ENCODE data around the gene BCL7C. TPM values are rescaled to one million over a fixed set of nuclear protein-coding genes. Genes with fewer than 3 reads are reported as not detected.

The BCL7C gene
- total and polyA plus RNA-seq, 3 experiments from 2014 or later, result 31.7 to 52.3 (median 35.0) TPM

DNA sequence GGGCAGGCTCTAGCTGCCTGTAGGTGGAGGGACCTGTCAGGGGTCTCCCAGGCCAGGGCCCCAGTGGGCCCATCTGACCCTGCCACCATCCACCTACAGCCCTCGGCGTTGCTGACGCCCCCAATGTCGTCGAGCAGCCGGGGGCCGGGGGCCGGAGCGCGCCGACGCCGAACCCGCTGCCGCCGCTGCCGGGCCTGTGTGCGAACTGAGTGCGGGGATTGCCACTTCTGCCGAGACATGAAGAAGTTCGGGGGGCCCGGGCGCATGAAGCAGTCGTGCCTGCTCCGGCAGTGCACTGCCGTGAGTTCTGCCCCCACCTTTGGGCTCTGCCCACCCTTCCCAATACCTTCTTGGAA is 31.7 kb upstream of the BCL7C start:
- H3K36me3 ChIP-seq (ENCODE audit: insufficient read depth, low read length), result no peaks in the 10 kb centered on the region
- H3K27me3 ChIP-seq (ENCODE audit: insufficient read depth, low read length, poor library complexity, severe bottlenecking), result no peaks in the 10 kb centered on the region
- Mint-ChIP-seq H3K4me3 (peak overlapping the region in 4 of 7 donors; percentile 29 to 87 (median 70)), H3K36me3 (peaks cover 0 to 23% (median 0%) of the 10 kb centered on the region in 3 donors), H3K27ac (peak overlapping the region in 2 of 8 donors; percentile 41 to 46), H3K4me1 (peaks cover 15 to 33% (median 16%) of the 10 kb centered on the region in 3 donors), H3K9me3 (no peaks in the 10 kb centered on the region), H3K27me3 (no peaks in the 10 kb centered on the region)
- no peak overlapping the region for H3K4me3 ChIP-seq (ENCODE audit: low read length)
- no peaks in the 10 kb centered on the region for H3K9me3 ChIP-seq (ENCODE audit: low read length)
- no peak for DNase-seq
- POLR2A ChIA-PET, result no interaction called here
- H3K27ac ChIP-seq (ENCODE audit: low read depth, low read length), result no peak overlapping the region
- CTCF ChIA-PET, result interaction anchor here (1.4 to 2.1 kb wide), 2 partner anchors 9 to 17 kb away, joined by 4 to 5 read pairs; no protein-coding TSS in a partner anchor
- no peaks in the 10 kb centered on the region for H3K4me1 ChIP-seq (ENCODE audit: insufficient read depth, low read length)

DNA sequence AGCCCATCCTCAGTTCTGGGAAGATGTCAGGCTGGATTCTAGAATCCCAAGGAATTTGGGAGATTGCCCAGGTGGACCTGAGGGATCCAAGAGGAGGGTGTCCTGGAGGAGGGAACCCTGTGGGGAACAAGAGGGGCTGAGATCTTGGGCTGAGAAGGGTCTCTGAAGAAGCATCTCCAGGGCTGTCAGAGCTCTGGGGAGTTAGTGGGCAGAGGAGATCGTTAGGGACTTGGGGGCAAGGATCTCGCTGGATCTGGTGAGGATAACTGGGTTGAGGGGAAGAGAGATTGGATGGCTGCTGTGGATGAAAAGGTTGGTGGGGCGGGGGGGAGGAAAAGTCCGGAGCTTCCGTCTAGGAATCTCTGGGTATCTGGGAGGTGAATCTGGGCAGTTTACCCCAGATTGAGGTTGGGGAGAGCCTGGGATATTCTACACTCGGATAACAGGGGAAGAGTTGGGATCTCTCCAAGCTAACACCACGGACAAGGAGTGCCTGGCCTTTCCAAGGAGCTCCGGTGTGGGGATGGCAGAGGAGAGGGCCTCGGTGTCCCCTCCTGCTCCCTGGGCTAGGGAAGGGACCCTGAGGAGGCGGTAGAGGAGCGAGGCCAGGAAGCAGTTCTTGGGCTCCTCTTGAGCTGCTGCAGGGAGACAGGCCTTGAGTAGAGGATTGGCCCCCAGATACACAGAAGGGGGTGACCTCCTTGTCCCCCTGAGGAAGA is 31.2 kb upstream of the BCL7C start:
- Histone ChIP-seq H3K27ac (ENCODE audit: low read depth, low read length) (no peak overlapping the region), H3K4me1 (ENCODE audit: insufficient read depth, low read length) (no peaks in the 10 kb centered on the region), H3K9me3 (ENCODE audit: low read length) (no peaks in the 10 kb centered on the region), H3K4me3 (ENCODE audit: low read length) (no peak overlapping the region), H3K27me3 (ENCODE audit: insufficient read depth, low read length, poor library complexity, severe bottlenecking) (no peaks in the 10 kb centered on the region), H3K36me3 (ENCODE audit: insufficient read depth, low read length) (no peaks in the 10 kb centered on the region)
- no peaks in the 10 kb centered on the region for H3K27me3 Mint-ChIP-seq
- peak overlapping the region; percentile 64 to 84 (median 71) for H3K4me3 Mint-ChIP-seq
- POLR2A ChIA-PET, result no interaction called here
- H3K27ac Mint-ChIP-seq, result peak overlapping the region in 7 of 8 donors; percentile 9 to 88 (median 46)
- DNase-seq, result no peak
- peaks cover 15 to 33% (median 16%) of the 10 kb centered on the region in 3 donors for H3K4me1 Mint-ChIP-seq
- no peaks in the 10 kb centered on the region for H3K9me3 Mint-ChIP-seq
- CTCF ChIA-PET, result interaction anchor here (1.0 to 2.1 kb wide), 3 partner anchors 10 to 18 kb away, joined by 4 to 5 read pairs (median 4); no protein-coding TSS in a partner anchor
- H3K36me3 Mint-ChIP-seq, result peaks cover 0 to 20% (median 0%) of the 10 kb centered on the region in 3 donors

DNA sequence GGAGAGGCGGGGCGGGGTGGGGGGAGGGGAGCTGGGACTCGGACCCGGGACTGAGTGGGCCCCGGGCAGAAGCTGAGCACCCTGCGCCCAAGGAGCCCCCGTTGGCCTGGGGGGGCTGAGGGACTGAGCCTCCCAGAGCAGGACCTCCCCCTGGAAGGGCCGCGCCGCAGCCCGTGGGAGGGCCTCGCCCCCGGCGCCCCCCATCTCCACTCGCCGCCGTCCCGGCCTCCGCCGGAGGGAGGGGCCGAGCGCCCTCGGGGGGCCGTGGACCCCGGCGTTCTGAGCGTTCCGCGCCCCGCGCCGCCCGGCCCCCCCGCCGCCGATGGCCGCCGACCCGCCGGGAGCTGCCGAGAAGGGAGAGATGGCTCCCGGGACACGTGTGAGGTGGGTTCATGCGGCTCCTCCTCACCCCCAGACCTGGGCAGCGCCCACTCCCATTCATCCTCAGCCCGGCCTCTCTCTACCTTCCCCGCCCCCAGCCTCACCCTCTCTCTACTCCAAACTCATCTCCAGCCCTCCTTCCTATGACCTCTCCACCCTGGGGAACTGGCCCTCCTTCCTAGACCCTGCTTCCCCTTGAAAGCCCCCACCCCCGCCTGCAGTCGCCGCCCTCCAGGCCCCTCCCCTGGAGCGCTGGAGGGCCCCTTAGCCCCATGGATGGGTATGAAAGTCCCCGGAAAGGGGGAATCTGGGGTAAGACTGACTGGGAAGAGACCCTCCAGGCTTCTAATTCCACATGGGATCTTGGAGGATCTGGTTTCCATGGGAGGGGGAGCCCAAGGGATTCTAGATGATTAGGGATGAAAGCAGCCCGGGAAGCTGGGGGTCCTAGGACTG is 30.4 kb upstream of the BCL7C start:
- H3K36me3 Mint-ChIP-seq, result peaks cover 0 to 20% (median 0%) of the 10 kb centered on the region in 3 donors
- ChIA-PET POLR2A (no interaction called here), CTCF (interaction anchor here (1.0 to 2.1 kb wide), 2 partner anchors 10 to 17 kb away, joined by 4 read pairs; no protein-coding TSS in a partner anchor)
- Histone ChIP-seq H3K27ac (ENCODE audit: low read depth, low read length) (no peak overlapping the region), H3K9me3 (ENCODE audit: low read length) (no peaks in the 10 kb centered on the region), H3K36me3 (ENCODE audit: insufficient read depth, low read length) (no peaks in the 10 kb centered on the region), H3K27me3 (ENCODE audit: insufficient read depth, low read length, poor library complexity, severe bottlenecking) (no peaks in the 10 kb centered on the region), H3K4me3 (ENCODE audit: low read length) (no peak overlapping the region), H3K4me1 (ENCODE audit: insufficient read depth, low read length) (no peaks in the 10 kb centered on the region)
- H3K4me3 Mint-ChIP-seq, result peak overlapping the region; percentile 64 to 84 (median 71)
- DNase-seq, result no peak
- peak overlapping the region in 3 of 8 donors; percentile 52 to 88 (median 82) for H3K27ac Mint-ChIP-seq
- H3K27me3 Mint-ChIP-seq, result no peaks in the 10 kb centered on the region
- no peaks in the 10 kb centered on the region for H3K9me3 Mint-ChIP-seq
- H3K4me1 Mint-ChIP-seq, result peaks cover 15 to 33% (median 16%) of the 10 kb centered on the region in 3 donors

DNA sequence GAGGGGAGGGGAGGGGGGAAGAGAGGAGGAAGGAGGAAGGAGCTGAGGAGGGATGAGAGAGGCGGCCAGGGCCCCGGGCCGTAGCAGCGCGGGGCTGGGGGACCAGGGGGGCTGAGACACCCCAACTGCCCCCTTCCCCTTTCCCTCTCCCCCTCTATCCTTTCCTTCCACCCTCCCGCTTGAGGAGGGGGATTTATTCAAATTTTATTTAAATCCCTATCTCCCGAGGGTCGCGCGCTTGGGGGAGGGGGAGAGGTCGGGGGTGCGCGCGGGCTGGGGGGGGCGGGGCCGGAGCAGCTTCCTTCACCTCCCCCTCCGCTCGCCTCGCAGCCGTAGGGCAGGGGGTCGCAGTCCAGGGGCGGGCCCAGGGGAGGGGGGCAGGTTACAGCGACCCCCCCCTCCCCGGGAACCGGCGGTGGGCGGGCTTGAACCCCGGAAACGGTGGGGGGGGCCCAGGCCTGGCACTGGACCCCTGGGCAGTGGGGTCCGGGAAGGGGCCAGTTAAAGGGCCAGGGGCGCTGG is 29.7 kb upstream of the BCL7C start, which contains the start of gene FBXL19:
Gene FBXL19, plus strand, starts transcription at position 19 of the 522 bp plus-strand sequence. CDS start 2,183 bp downstream, outside the sequence.
- peaks cover 15 to 33% (median 16%) of the 10 kb centered on the region in 3 donors for H3K4me1 Mint-ChIP-seq
- ChIA-PET POLR2A (no interaction called here), CTCF (no interaction called here)

DNA sequence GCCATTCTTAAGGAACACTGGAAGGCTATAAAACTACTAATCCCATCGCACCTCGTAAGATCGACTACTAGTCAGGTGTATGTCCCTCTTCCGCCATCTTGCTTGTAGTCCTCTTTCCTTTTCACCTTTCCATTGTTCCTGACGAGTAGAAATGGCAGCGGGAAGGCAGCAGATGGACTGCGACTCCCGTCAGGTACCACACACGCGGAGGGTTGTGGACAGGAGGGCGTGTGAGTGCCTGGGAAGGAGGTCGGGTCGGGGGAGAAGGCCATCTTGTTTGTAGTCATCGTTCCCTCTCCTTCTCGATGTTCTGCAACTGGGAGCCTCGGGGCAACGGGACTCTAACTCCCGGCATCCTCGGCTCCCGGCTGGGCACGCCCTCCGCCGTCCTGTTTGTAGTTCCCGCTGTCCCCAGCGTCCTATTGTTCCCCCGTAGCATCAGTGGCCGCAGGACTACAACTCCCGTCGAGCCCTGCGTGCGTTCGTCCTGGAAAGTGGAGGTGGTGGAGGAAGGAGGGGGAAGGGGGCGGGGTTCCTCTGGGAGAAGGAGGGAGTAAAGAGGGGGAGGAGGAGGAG is 29.2 kb upstream of the BCL7C start:
- Histone ChIP-seq H3K9me3 (ENCODE audit: low read length) (no peaks in the 10 kb centered on the region), H3K4me1 (ENCODE audit: insufficient read depth, low read length) (no peaks in the 10 kb centered on the region), H3K4me3 (ENCODE audit: low read length) (peak overlapping the region; percentile 95), H3K36me3 (ENCODE audit: insufficient read depth, low read length) (no peaks in the 10 kb centered on the region), H3K27ac (ENCODE audit: low read depth, low read length) (peak overlapping the region; percentile 84), H3K27me3 (ENCODE audit: insufficient read depth, low read length, poor library complexity, severe bottlenecking) (no peaks in the 10 kb centered on the region)
- peak overlapping the region; percentile 95 to 100 (median 98) for H3K27ac Mint-ChIP-seq
- H3K36me3 Mint-ChIP-seq, result peaks cover 0 to 18% (median 0%) of the 10 kb centered on the region in 3 donors
- H3K4me1 Mint-ChIP-seq, result peaks cover 15 to 33% (median 16%) of the 10 kb centered on the region in 3 donors
- DNase-seq, result peak; percentile 93 to 97 (median 95)
- H3K4me3 Mint-ChIP-seq, result peak overlapping the region; percentile 93 to 99 (median 96)
- POLR2A ChIA-PET, result no interaction called here
- CTCF ChIA-PET, result no interaction called here
- H3K9me3 Mint-ChIP-seq, result no peaks in the 10 kb centered on the region
- no peaks in the 10 kb centered on the region for H3K27me3 Mint-ChIP-seq

More for the DNA sequence above, 29.7 kb upstream of the BCL7C start, which contains the start of gene FBXL19:
- Mint-ChIP-seq H3K27me3 (no peaks in the 10 kb centered on the region), H3K36me3 (peaks cover 0 to 18% (median 0%) of the 10 kb centered on the region in 3 donors), H3K27ac (peak within 1 kb of the TSS; percentile 95 to 100 (median 98)), H3K4me3 (peak within 1 kb of the TSS; percentile 93 to 99 (median 96)), H3K9me3 (no peaks in the 10 kb centered on the region)
- H3K27me3 ChIP-seq (ENCODE audit: insufficient read depth, low read length, poor library complexity, severe bottlenecking), result no peaks in the 10 kb centered on the region
- H3K27ac ChIP-seq (ENCODE audit: low read depth, low read length), result peak within 1 kb of the TSS; percentile 84
- H3K36me3 ChIP-seq (ENCODE audit: insufficient read depth, low read length), result no peaks in the 10 kb centered on the region
- peak within 1 kb of the TSS; percentile 95 for H3K4me3 ChIP-seq (ENCODE audit: low read length)
- H3K4me1 ChIP-seq (ENCODE audit: insufficient read depth, low read length), result no peaks in the 10 kb centered on the region
- H3K9me3 ChIP-seq (ENCODE audit: low read length), result no peaks in the 10 kb centered on the region
- DNase-seq, result peak in 1 of 5 donors; percentile 62

DNA sequence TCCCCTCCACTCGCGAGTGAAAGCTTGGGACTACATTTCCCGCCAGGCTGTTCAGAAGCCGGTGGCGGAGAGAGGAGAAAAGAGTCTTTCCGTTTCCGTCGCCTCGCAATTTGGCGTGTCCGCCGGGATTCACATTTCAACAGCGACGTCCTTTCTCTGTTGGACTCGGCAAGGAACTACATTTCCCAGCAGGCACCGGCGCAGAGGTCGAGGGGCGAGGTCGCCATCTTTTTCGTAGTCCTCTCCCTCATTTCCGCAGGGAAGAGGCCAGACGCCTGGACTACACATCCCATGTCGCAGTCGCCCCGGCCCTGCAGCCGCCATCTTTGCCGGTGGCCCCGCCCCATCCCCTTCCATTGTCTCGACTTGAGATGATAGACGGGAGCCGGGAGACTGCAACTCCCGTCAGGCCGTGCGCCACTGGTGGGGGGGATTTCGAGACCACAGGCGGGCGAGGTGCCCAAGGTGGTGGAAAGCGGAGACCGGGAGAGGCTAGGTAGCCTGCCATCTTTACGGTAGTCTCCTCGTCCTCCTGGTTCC is 28.6 kb upstream of the BCL7C start:
- CTCF ChIA-PET, result interaction anchor here (0.9 to 1.0 kb wide), 3 partner anchors 21 to 79 kb away, joined by 4 to 11 read pairs (median 5); no protein-coding TSS in a partner anchor

More for the DNA sequence above, 28.6 kb upstream of the BCL7C start:
- Histone ChIP-seq H3K36me3 (ENCODE audit: insufficient read depth, low read length) (no peaks in the 10 kb centered on the region), H3K4me1 (ENCODE audit: insufficient read depth, low read length) (no peaks in the 10 kb centered on the region), H3K27ac (ENCODE audit: low read depth, low read length) (peak overlapping the region; percentile 84), H3K9me3 (ENCODE audit: low read length) (no peaks in the 10 kb centered on the region), H3K27me3 (ENCODE audit: insufficient read depth, low read length, poor library complexity, severe bottlenecking) (no peaks in the 10 kb centered on the region), H3K4me3 (ENCODE audit: low read length) (peak overlapping the region; percentile 95)
- Mint-ChIP-seq H3K4me3 (peak overlapping the region; percentile 93 to 99 (median 96)), H3K9me3 (no peaks in the 10 kb centered on the region), H3K36me3 (peaks cover 0 to 18% (median 0%) of the 10 kb centered on the region in 3 donors), H3K27me3 (no peaks in the 10 kb centered on the region), H3K27ac (peak overlapping the region; percentile 95 to 100 (median 98)), H3K4me1 (peaks cover 15 to 33% (median 16%) of the 10 kb centered on the region in 3 donors)
- POLR2A ChIA-PET, result interaction anchor here (0.6 to 1.0 kb wide), 2 partner anchors 20 to 174 kb away, joined by 3 read pairs; partner anchors contain the start of gene PHKG2
- DNase-seq, result peak; percentile 99 to 100 (median 100)

All from CD8-positive, alpha-beta memory T cell (primary cell).